Right kidney (tissue), 1 donor: ENCODE measurements around the gene TRERF1.

ENCODE experiments used
- DNase-seq: peaks from one replicate; pipeline ENCODE4 v3.0.0-alpha.2; 2016

TRERF1 gene

GRCh38 chr6:42302411-42302810, 149.3 kb downstream of the TRERF1 start:
- DNase-seq: no peak

DNA sequence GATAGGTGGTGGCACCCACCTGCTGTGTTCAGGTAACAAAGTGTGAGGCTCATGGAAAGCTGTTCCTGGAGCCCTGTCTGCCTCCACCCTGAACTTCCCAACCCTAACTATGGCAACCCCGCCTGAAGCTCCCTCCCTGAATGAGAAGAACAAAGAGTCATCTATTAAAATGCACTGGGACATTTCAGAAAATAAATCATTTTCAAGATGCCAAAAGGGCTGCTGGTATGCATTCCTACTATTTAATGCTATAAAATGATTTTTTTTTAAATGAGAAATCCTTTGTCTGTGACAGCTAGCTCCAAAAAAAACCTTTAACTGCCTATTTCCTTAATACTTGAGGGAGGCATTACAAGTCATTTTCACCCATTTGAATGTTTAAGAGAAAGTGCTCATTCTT, 149.7 kb downstream of the TRERF1 start:
- no peak for DNase-seq

- DNase-seq: no peak
Measured at GRCh38 chr6:42300701-42301100, 151.0 kb downstream of the TRERF1 start.

GRCh38 chr6:42300185-42300584, 151.5 kb downstream of the TRERF1 start:
- DNase-seq: no peak

GRCh38 chr6:42297661-42298060, 154.1 kb downstream of the TRERF1 start:
- DNase-seq: no peak

- no peak for DNase-seq
Measured at GRCh38 chr6:42296614-42297013, 155.1 kb downstream of the TRERF1 start.

- DNase-seq: no peak
Measured at GRCh38 chr6:42295677-42296076, 156.0 kb downstream of the TRERF1 start.

DNA sequence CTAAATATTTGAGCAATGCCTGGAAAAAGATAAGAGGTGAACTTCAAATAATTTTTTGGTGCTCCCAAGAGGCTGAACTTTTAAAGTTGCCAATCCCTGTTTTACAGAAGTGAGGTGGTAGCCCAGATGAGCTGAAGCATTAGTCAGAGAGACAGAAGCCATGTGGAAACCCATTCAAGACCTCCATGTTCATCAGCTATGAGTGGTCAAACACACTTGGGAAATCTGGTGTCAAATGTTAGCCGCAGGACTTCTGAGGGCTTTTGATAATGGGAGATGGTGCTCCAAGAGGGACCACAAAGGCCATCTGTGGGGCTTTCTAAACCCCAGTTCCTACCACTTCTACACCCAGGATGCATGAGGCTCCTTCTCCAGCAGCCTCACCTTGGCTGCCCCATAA, 156.5 kb downstream of the TRERF1 start:
- DNase-seq: no peak

- DNase-seq: no peak
Measured at GRCh38 chr6:42294759-42295158, 157.0 kb downstream of the TRERF1 start.

GRCh38 chr6:42293386-42293977, 158.2 kb downstream of the TRERF1 start:
- no peak for DNase-seq

GRCh38 chr6:42292004-42292740, 159.6 kb downstream of the TRERF1 start:
- DNase-seq: no peak

GRCh38 chr6:42287756-42288155, 164.0 kb downstream of the TRERF1 start:
- DNase-seq: no peak

- no peak for DNase-seq
Measured at GRCh38 chr6:42281570-42281969, 170.2 kb downstream of the TRERF1 start.

GRCh38 chr6:42280966-42281533, 170.7 kb downstream of the TRERF1 start:
- DNase-seq: no peak

DNA sequence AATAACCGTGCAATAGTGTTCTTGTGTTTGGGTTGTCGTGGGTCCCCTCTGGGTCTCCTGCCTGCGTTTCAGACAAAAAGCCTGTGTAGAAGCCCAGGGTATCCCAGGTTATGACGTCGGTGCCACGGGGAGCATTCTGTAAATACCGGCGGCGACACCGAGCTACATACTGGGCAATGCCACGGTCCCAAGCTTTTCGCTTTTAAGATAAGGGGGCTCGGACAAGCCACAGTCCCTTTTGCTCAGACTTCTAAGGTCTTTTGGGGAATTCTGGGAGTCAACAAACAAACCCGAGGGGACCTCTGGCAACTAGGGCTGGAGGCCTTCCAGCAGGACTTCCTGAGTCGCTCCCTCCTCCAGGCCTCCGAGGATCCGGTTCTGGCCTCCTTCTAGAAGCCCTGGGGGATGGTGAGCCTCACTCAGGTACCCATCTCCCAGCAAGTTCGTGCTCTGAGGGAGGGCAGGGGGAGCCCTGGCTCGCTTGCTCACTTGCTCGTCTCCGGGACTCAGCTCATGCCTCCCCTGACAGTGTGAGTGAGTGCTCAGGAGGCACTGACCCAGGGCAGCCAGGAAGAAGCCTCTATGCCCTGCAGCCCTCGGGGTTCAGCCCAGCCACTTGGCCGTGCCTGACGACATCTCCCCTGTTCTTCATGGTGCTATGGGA, 171.6 kb downstream of the TRERF1 start:
- peak; percentile 25 for DNase-seq

GRCh38 chr6:42279144-42279781, 172.5 kb downstream of the TRERF1 start:
- DNase-seq: no peak

GRCh38 chr6:42278131-42278853, 173.4 kb downstream of the TRERF1 start:
- no peak for DNase-seq

GRCh38 chr6:42276034-42276890, 175.5 kb downstream of the TRERF1 start:
- peak; percentile 27 for DNase-seq

GRCh38 chr6:42275376-42276033, 176.2 kb downstream of the TRERF1 start:
- DNase-seq: no peak

- no peak for DNase-seq
Measured at GRCh38 chr6:42274898-42275297, 176.8 kb downstream of the TRERF1 start.
